ENCODE data around the gene CCSER2.

Gene CCSER2

GRCh38 chr10:84331091-84331490 lies 2.7 kb downstream of the CCSER2 start:
- no peak for TF ChIP-seq CTCF (conservative IDR thresholded peaks at IDR 0.05; ENCODE audit: low read depth, low read length)
- no peak overlapping the region for H3K4me3 ChIP-seq (ENCODE audit: low read depth, low read length)
- no peak for DNase-seq (ENCODE audit: low read depth)

GRCh38 chr10:84333864-84334451 lies 5.6 kb downstream of the CCSER2 start:
- H3K4me3 ChIP-seq (ENCODE audit: low read depth, low read length), result no peak overlapping the region
- peak; percentile 51 for DNase-seq (ENCODE audit: low read depth)
- TF ChIP-seq CTCF (conservative IDR thresholded peaks at IDR 0.05; ENCODE audit: low read depth, low read length), result no peak

DNA sequence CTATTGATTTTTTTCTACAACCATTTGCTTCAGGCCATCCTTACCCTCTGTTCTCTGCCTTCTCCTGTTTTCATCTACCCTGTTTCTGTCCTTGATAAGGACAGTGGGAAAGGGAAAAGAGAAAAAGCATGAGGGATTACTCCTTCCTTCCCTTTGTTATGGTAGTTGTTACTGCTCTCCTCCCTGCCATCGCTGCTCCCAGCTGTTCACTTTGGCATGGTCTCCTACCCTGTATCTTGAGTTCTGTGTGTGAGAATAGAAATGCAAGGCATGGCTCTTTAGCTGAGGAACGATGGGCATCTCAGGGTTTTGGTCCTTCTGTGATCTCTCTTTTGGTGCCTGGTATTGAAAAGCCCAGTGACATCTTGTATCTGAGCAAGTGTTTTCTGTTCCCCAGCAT lies 6.4 kb downstream of the CCSER2 start:
- H3K4me3 ChIP-seq (ENCODE audit: low read depth, low read length), result no peak overlapping the region
- no peak for TF ChIP-seq CTCF (conservative IDR thresholded peaks at IDR 0.05; ENCODE audit: low read depth, low read length)
- no peak for DNase-seq (ENCODE audit: low read depth)

GRCh38 chr10:84335516-84335915 lies 7.1 kb downstream of the CCSER2 start:
- DNase-seq (ENCODE audit: low read depth), result no peak
- H3K4me3 ChIP-seq (ENCODE audit: low read depth, low read length), result no peak overlapping the region
- no peak for TF ChIP-seq CTCF (conservative IDR thresholded peaks at IDR 0.05; ENCODE audit: low read depth, low read length)

DNA sequence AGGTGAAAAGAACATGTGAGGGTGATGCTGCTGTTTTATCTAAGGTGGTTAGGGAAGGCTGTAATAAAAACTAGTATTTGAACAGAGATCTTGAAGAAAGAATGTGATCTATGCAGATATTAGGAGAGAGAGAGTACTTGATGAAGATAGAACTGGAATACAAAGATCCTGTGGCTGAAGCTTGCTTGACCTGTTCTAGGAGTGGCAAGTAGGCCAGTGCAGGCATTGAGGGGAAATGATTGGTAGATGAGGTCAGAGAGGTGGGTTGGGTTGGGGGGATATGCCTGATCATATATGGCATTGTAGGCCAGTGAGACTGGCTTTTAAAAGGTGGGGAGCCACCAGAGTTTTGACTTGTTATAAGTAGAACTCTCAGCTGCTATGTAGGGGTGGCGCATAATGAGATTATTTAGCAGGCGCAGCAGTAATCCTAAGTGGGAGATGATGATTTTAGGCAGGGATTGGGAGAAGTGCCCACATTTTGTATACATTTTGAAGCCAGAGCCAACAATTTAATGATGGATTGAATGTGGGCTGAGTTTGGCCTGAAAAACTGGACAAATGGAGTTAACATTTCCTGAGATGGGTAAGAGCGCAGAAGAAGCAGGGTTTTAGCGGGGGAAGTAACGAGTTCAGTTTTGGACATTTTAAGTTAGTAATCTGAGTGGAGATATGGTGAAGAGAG lies 8.2 kb downstream of the CCSER2 start:
- H3K4me3 ChIP-seq (ENCODE audit: low read depth, low read length), result no peak overlapping the region
- DNase-seq (ENCODE audit: low read depth), result no peak
- no peak for TF ChIP-seq CTCF (conservative IDR thresholded peaks at IDR 0.05; ENCODE audit: low read depth, low read length)

- peak; percentile 67 for DNase-seq (ENCODE audit: low read depth)
- TF ChIP-seq CTCF (conservative IDR thresholded peaks at IDR 0.05; ENCODE audit: low read depth, low read length), result no peak
- no peak overlapping the region for H3K4me3 ChIP-seq (ENCODE audit: low read depth, low read length)
Measured at GRCh38 chr10:84337199-84337598, 8.8 kb downstream of the CCSER2 start.

DNA sequence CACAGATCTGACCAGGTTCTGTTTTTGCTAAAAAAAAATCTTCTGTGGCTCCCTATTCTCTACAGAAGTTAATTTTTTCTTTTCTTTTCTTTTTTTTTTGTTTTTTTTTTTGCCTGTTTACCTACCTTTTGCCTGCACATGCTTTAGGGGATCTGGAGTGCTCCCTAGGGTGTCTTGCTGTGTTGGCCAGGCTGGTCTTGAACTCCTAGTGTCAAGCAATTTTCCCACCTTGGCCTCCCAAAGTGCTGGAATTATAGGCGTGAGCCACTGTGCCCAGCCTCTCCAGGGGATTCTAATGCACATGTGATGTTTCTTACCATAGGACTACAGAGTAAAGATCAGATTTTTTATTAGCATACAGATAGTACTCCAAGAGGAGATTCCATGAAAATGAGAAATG lies 10.6 kb downstream of the CCSER2 start:
- DNase-seq (ENCODE audit: low read depth), result no peak
- no peak for TF ChIP-seq CTCF (conservative IDR thresholded peaks at IDR 0.05; ENCODE audit: low read depth, low read length)
- no peak overlapping the region for H3K4me3 ChIP-seq (ENCODE audit: low read depth, low read length)

Measured in choroid plexus epithelial cell (primary cell).